Smooth muscle cell (in vitro differentiated cells): ENCODE data around the gene PKN2. TPM values are rescaled to one million over a fixed set of nuclear protein-coding genes. Genes with fewer than 3 reads are reported as not detected.
A peak's percentile ranks its signal among the peaks of the same experiment; 100 is the strongest.

Experiments used
- DNase-seq: peaks from one replicate; lab custom pipeline; 2025; ENCODE audit not compliant: unreplicated experiment; lab: John Stamatoyannopoulos, UW
- H2AFZ ChIP-seq: fragments of 200-600 bp; sonication (generic); 2 replicates; pipeline ENCODE4 v1.6.0; 2016; ENCODE audit warnings: antibody characterized with exemption, low read depth, mild to moderate bottlenecking
- H3F3A ChIP-seq: fragments of 200-600 bp; sonication (generic); 2 replicates; pipeline ENCODE4 v1.6.0; 2017; ENCODE audit warnings: antibody characterized with exemption, low read depth
- H3K27ac ChIP-seq: fragments of 200-600 bp; sonication (generic); 2 replicates; pipeline ENCODE4 v1.5.1; 2016; ENCODE audit warnings: low read depth, mild to moderate bottlenecking
- H3K27me3 ChIP-seq: fragments of 200-600 bp; sonication (generic); 2 replicates; pipeline ENCODE4 v1.6.1; 2016; ENCODE audit warnings: low read depth, mild to moderate bottlenecking
- H3K36me3 ChIP-seq: fragments of 200-600 bp; sonication (generic); 2 replicates; pipeline ENCODE4 v1.5.1; 2016; ENCODE audit warnings: low read depth
- H3K4me1 ChIP-seq: fragments of 200-600 bp; sonication (generic); 2 replicates; pipeline ENCODE4 v1.5.1; 2016; ENCODE audit warnings: low read depth
- H3K4me2 ChIP-seq: fragments of 200-600 bp; sonication (generic); 2 replicates; pipeline ENCODE4 v1.6.0; 2016; ENCODE audit warnings: mild to moderate bottlenecking
- H3K4me3 ChIP-seq: fragments of 200-600 bp; sonication (generic); 2 replicates; pipeline ENCODE4 v1.5.1; 2016; ENCODE audit warnings: mild to moderate bottlenecking
- H3K79me2 ChIP-seq: fragments of 200-600 bp; sonication (generic); 2 replicates; pipeline ENCODE4 v1.6.0; 2016; ENCODE audit warnings: low read depth, mild to moderate bottlenecking
- H3K9ac ChIP-seq: fragments of 200-600 bp; sonication (generic); 2 replicates; pipeline ENCODE4 v1.6.0; 2016; ENCODE audit warnings: low read depth
- H3K9me3 ChIP-seq: fragments of 200-600 bp; sonication (generic); replicated peaks from 2 replicates; pipeline ENCODE4 v1.5.1; 2016; ENCODE audit warnings: low read depth
- H4K20me1 ChIP-seq: fragments of 200-600 bp; sonication (generic); 2 replicates; pipeline ENCODE4 v1.6.0; 2016; ENCODE audit warnings: low read depth
- CTCF ChIP-seq: fragments of 200-600 bp; sonication (generic); IDR thresholded peaks from 2 replicates; pipeline ENCODE4 v1.5.1; 2017; ENCODE audit warnings: borderline replicate concordance, mild to moderate bottlenecking, antibody characterized with exemption; ENCODE audit not compliant: insufficient read depth, poor library complexity, severe bottlenecking
- WGBS: methylation state at CpG from one replicate; pipeline ENCODE4 v1.1.7; 2016; ENCODE audit warnings: low lambda C conversion rate; 5-methylcytosine and 5-hydroxymethylcytosine counted together
- polyA plus RNA-seq: library from polyadenylated mRNA; unstranded; fragments of >200 nt; fragmentation: Nextera tagmentation; extraction: Ambion mirVana; gene quantifications from 2 replicates; pipeline ENCODE4 v1.2.1, GENCODE V29; 2016
- total RNA-seq: library from RNA; depleted of rRNA; stranded (reverse); fragments of >200 nt; gene quantifications from 2 replicates; pipeline ENCODE4 v1.2.3, GENCODE V29; 2014

PKN2 gene
- total and polyA plus RNA-seq, 2 experiments from 2014 or later = 16.3 to 41.2 TPM

GRCh38 chr1:88678405-88678804 lies 5.7 kb upstream of the PKN2 start:
- H4K20me1 ChIP-seq = no peaks in the 10 kb centered on the region
- H3K4me3 ChIP-seq = no peak overlapping the region
- no peaks in the 10 kb centered on the region for H3K9me3 ChIP-seq
- H3K27me3 ChIP-seq = no peaks in the 10 kb centered on the region
- H3F3A ChIP-seq = peaks cover 11% of the 10 kb centered on the region
- H3K4me1 ChIP-seq = peaks cover 16% of the 10 kb centered on the region
- H3K27ac ChIP-seq = no peak overlapping the region
- H3K36me3 ChIP-seq = no peaks in the 10 kb centered on the region
- no peak for DNase-seq
- 37% methylated on average over 3 of the region's 3 CpGs for WGBS
- TF ChIP-seq CTCF = no peak
- no peak overlapping the region for H2AFZ ChIP-seq
- no peak overlapping the region for H3K4me2 ChIP-seq
- no peaks in the 10 kb centered on the region for H3K79me2 ChIP-seq
- no peak overlapping the region for H3K9ac ChIP-seq

GRCh38 chr1:88680471-88680870 lies 3.6 kb upstream of the PKN2 start:
- peaks cover 5% of the 10 kb centered on the region for H3K79me2 ChIP-seq
- H3K9ac ChIP-seq = no peak overlapping the region
- H4K20me1 ChIP-seq = no peaks in the 10 kb centered on the region
- peak overlapping the region; percentile 17 for H2AFZ ChIP-seq
- H3K36me3 ChIP-seq = no peaks in the 10 kb centered on the region
- H3K27me3 ChIP-seq = no peaks in the 10 kb centered on the region
- no peaks in the 10 kb centered on the region for H3K9me3 ChIP-seq
- peak overlapping the region; percentile 50 for H3K27ac ChIP-seq
- no peak for DNase-seq
- peaks cover 14% of the 10 kb centered on the region for H3F3A ChIP-seq
- H3K4me3 ChIP-seq = no peak overlapping the region
- peaks cover 17% of the 10 kb centered on the region for H3K4me1 ChIP-seq
- no peak for TF ChIP-seq CTCF
- WGBS = 35% methylated on average over 3 of the region's 3 CpGs
- peak overlapping the region; percentile 39 for H3K4me2 ChIP-seq

- Histone ChIP-seq H4K20me1 (no peaks in the 10 kb centered on the region), H2AFZ (no peak overlapping the region), H3K9ac (no peak overlapping the region), H3K79me2 (peaks cover 11% of the 10 kb centered on the region), H3K36me3 (no peaks in the 10 kb centered on the region), H3K4me3 (no peak overlapping the region), H3K4me1 (peaks cover 23% of the 10 kb centered on the region), H3K9me3 (no peaks in the 10 kb centered on the region), H3K27ac (peak overlapping the region; percentile 50), H3K27me3 (no peaks in the 10 kb centered on the region), H3K4me2 (peak overlapping the region; percentile 39), H3F3A (peaks cover 14% of the 10 kb centered on the region)
- TF ChIP-seq CTCF = no peak
- no peak for DNase-seq
- WGBS = 88% methylated on average over 3 of the region's 3 CpGs
Measured at GRCh38 chr1:88680911-88681622, 3.0 kb upstream of the PKN2 start.
